H9 (cell line): ENCODE data around the gene SEMA5A. TPM values are rescaled to one million over a fixed set of nuclear protein-coding genes. Genes with fewer than 3 reads are reported as not detected.

Experiments
- DNase-seq: peaks from one replicate; pipeline ENCODE4 v3.0.0-alpha.2; 2017
- H2AFZ ChIP-seq: one replicate; pipeline ENCODE4 v1.6.1; 2013; ENCODE audit warnings: mild to moderate bottlenecking, low read length, control low read depth, moderate library complexity
- H2AK5ac ChIP-seq: 2 replicates; pipeline ENCODE4 v1.6.1; 2013; ENCODE audit warnings: low read length, control low read depth, mixed read lengths; ENCODE audit not compliant: insufficient read length
- H2BK120ac ChIP-seq: one replicate; pipeline ENCODE4 v1.6.1; 2013; ENCODE audit warnings: low read depth, mild to moderate bottlenecking, low read length, control low read depth, inconsistent platforms; ENCODE audit not compliant: poor library complexity, severe bottlenecking
- H2BK12ac ChIP-seq: 2 replicates; pipeline ENCODE4 v1.6.1; 2013; ENCODE audit warnings: low read length, control low read depth, mixed read lengths, low read depth; ENCODE audit not compliant: insufficient read length
- H2BK15ac ChIP-seq: 2 replicates; pipeline ENCODE4 v1.6.1; 2013; ENCODE audit warnings: low read depth, low read length, control low read depth
- H2BK20ac ChIP-seq: one replicate; pipeline ENCODE4 v1.6.1; 2013; ENCODE audit warnings: low read depth, mild to moderate bottlenecking, low read length, control low read depth, inconsistent platforms; ENCODE audit not compliant: poor library complexity, severe bottlenecking
- H2BK5ac ChIP-seq: 2 replicates; pipeline ENCODE4 v1.6.1; 2013; ENCODE audit warnings: low read length, control low read depth, mixed read lengths; ENCODE audit not compliant: insufficient read length
- H3K14ac ChIP-seq: 2 replicates; pipeline ENCODE4 v1.6.1; 2013; ENCODE audit warnings: low read length, control low read depth; ENCODE audit not compliant: insufficient read depth
- H3K18ac ChIP-seq: 2 replicates; pipeline ENCODE4 v1.6.1; 2013; ENCODE audit warnings: low read depth, mild to moderate bottlenecking, mixed read lengths, low read length, control low read depth; ENCODE audit not compliant: insufficient read length
- H3K23ac ChIP-seq: 2 replicates; pipeline ENCODE4 v1.6.1; 2013; ENCODE audit warnings: low read length, control low read depth, mixed read lengths, low read depth; ENCODE audit not compliant: insufficient read length
- H3K23me2 ChIP-seq: 2 replicates; pipeline ENCODE4 v1.6.1; 2013; ENCODE audit warnings: low read depth, mild to moderate bottlenecking, mixed read lengths, low read length, control low read depth; ENCODE audit not compliant: insufficient read length, poor library complexity, severe bottlenecking
- H3K27ac ChIP-seq: 2 replicates; pipeline ENCODE4 v1.5.1; 2013; ENCODE audit warnings: low read length, control low read depth, mixed read lengths, low read depth; ENCODE audit not compliant: insufficient read length
- H3K27me3 ChIP-seq: 2 replicates; pipeline ENCODE4 v1.6.1; 2013; ENCODE audit warnings: low read length, control low read depth, inconsistent platforms; ENCODE audit not compliant: insufficient read depth
- H3K4ac ChIP-seq: 2 replicates; pipeline ENCODE4 v1.6.1; 2013; ENCODE audit warnings: low read depth, mild to moderate bottlenecking, control low read depth, inconsistent platforms, low read length, moderate library complexity
- H3K4me1 ChIP-seq: 2 replicates; pipeline ENCODE4 v1.6.1; 2013; ENCODE audit warnings: low read length, control low read depth, inconsistent platforms; ENCODE audit not compliant: insufficient read depth
- H3K4me2 ChIP-seq: 2 replicates; pipeline ENCODE4 v1.6.1; 2013; ENCODE audit warnings: low read length, control low read depth, mixed read lengths; ENCODE audit not compliant: insufficient read length, insufficient read depth
- H3K56ac ChIP-seq: 2 replicates; pipeline ENCODE4 v1.6.1; 2013; ENCODE audit warnings: low read depth, mild to moderate bottlenecking, mixed read lengths, low read length, control low read depth; ENCODE audit not compliant: insufficient read length
- H3K79me1 ChIP-seq: 2 replicates; pipeline ENCODE4 v1.6.1; 2013; ENCODE audit warnings: low read depth, mild to moderate bottlenecking, moderate library complexity, low read length, control low read depth, inconsistent platforms; ENCODE audit not compliant: insufficient read depth, poor library complexity, severe bottlenecking
- H3K79me2 ChIP-seq: 2 replicates; pipeline ENCODE4 v1.6.1; 2013; ENCODE audit warnings: low read length, control low read depth, inconsistent platforms; ENCODE audit not compliant: insufficient read depth
- H3K9ac ChIP-seq: 2 replicates; pipeline ENCODE4 v1.6.1; 2013; ENCODE audit warnings: low read length, control low read depth, mixed read lengths; ENCODE audit not compliant: insufficient read length; ENCODE audit errors: extremely low read depth
- H3K9me3 ChIP-seq: one replicate; pipeline ENCODE4 v1.6.1; 2013; ENCODE audit warnings: low read depth, low read length, inconsistent platforms; ENCODE audit not compliant: control insufficient read depth
- H3T11ph ChIP-seq: one replicate; pipeline ENCODE4 v1.6.1; 2013; ENCODE audit warnings: mild to moderate bottlenecking, low read length, control low read depth, inconsistent platforms
- H4K20me1 ChIP-seq: one replicate; pipeline ENCODE4 v1.6.1; 2013; ENCODE audit not compliant: control insufficient read depth, insufficient read length, insufficient read depth
- H4K5ac ChIP-seq: 2 replicates; pipeline ENCODE4 v1.6.1; 2013; ENCODE audit warnings: low read depth, mild to moderate bottlenecking, mixed read lengths, low read length, control low read depth; ENCODE audit not compliant: insufficient read length
- H4K8ac ChIP-seq: replicated peaks from 2 replicates; pipeline ENCODE4 v1.6.1; 2013; ENCODE audit warnings: low read length, control low read depth, mixed read lengths, low read depth; ENCODE audit not compliant: insufficient read length
- H4K91ac ChIP-seq: 2 replicates; pipeline ENCODE4 v1.6.1; 2013; ENCODE audit warnings: low read depth, mild to moderate bottlenecking, moderate library complexity, mixed read lengths, low read length, control low read depth; ENCODE audit not compliant: insufficient read length
- H3K27ac Mint-ChIP-seq, 3 experiments: 2 replicates in 2 of 3; 3 replicates in 1 of 3; pipeline ENCODE4 v1.8.0; 2020 to 2021; ENCODE audit warnings: mixed read lengths in 3 of 3, mild to moderate bottlenecking in 1 of 3, moderate library complexity in 1 of 3
- H3K27me3 Mint-ChIP-seq: 2 replicates; pipeline ENCODE4 v1.8.0; 2021; ENCODE audit warnings: low read depth, mild to moderate bottlenecking, moderate library complexity, mixed read lengths
- H3K36me3 Mint-ChIP-seq, 3 experiments: 2 replicates in 2 of 3; 3 replicates in 1 of 3; pipeline ENCODE4 v1.8.0; 2020 to 2021; ENCODE audit warnings: low read depth in 3 of 3, mixed read lengths in 3 of 3; ENCODE audit not compliant: insufficient read depth in 1 of 3
- H3K4me1 Mint-ChIP-seq, 2 experiments: 2 replicates each; pipeline ENCODE4 v1.8.0; 2020; ENCODE audit warnings: mixed read lengths in 2 of 2
- H3K4me3 Mint-ChIP-seq, 2 experiments: 2 replicates in 1 of 2; 3 replicates in 1 of 2; pipeline ENCODE4 v1.8.0; 2020 to 2021; ENCODE audit warnings: mild to moderate bottlenecking in 2 of 2, mixed read lengths in 2 of 2, moderate library complexity in 1 of 2
- H3K9me3 Mint-ChIP-seq, 2 experiments: 2 replicates in 1 of 2; 3 replicates in 1 of 2; pipeline ENCODE4 v1.8.0; 2020; ENCODE audit warnings: mild to moderate bottlenecking in 2 of 2, mixed read lengths in 2 of 2, moderate library complexity in 1 of 2
- total RNA-seq: library from RNA; stranded (reverse); gene quantifications from 2 replicates; pipeline ENCODE4 v1.2.1, GENCODE V29; 2021
- TF ChIP-seq, protein P1 (sequence below): fragments of 200-600 bp; sonication (generic); conservative IDR thresholded peaks from 3 replicates; pipeline ENCODE4 v1.8.0; 2021; ENCODE audit warnings: antibody characterized with exemption, mild to moderate bottlenecking

Gene SEMA5A
- total RNA-seq, 1 experiment from 2014 or later, result 4.3 TPM

DNA sequence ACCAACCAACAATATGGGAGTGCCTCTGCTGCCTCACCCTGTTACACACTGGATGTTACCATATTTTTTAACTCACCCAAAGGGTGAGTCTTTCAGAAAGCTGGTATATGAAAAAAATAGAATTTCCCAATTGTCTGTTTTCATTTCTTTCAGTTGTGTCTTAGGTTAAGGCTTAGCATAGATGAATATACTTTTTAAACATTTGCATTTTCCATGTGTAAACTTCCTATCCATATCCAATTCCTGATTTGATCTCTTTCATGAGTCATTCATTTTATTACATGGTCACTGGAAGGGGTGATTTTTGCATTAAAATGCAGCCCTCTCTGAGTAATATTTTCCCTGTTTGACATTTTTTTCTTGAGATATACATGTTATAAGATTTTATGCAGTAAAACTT, 406.5 kb downstream of the SEMA5A start:
- Histone ChIP-seq H2AFZ (no peak overlapping the region), H4K5ac (no peak overlapping the region), H3K4ac (no peak overlapping the region), H4K8ac (no peak overlapping the region), H3K56ac (no peak overlapping the region), H3T11ph (no peak overlapping the region), H4K20me1 (no peaks in the 10 kb centered on the region), H3K79me2 (no peaks in the 10 kb centered on the region), H2BK15ac (no peak overlapping the region), H3K18ac (no peak overlapping the region), H3K27me3 (no peaks in the 10 kb centered on the region), H3K4me2 (no peak overlapping the region), H3K27ac (no peak overlapping the region), H3K23me2 (no peaks in the 10 kb centered on the region), H2BK5ac (no peak overlapping the region), H3K9ac (no peak overlapping the region), H2BK20ac (no peak overlapping the region), H3K9me3 (no peaks in the 10 kb centered on the region), H4K91ac (no peak overlapping the region), H3K79me1 (no peaks in the 10 kb centered on the region), H3K14ac (no peak overlapping the region), H3K4me1 (no peaks in the 10 kb centered on the region; the same call in 1 of the 2 replicates), H2BK120ac (no peak overlapping the region), H2BK12ac (no peak overlapping the region), H2AK5ac (no peak overlapping the region), H3K23ac (no peak overlapping the region)
- no peak for DNase-seq
- Mint-ChIP-seq H3K9me3 (no peaks in the 10 kb centered on the region), H3K4me1 (no peaks in the 10 kb centered on the region), H3K27ac (no peak overlapping the region), H3K36me3 (peaks cover 0 to 4% (median 0%) of the 10 kb centered on the region in 3 experiments; a peak in 1 of 7 replicates), H3K27me3 (no peaks in the 10 kb centered on the region), H3K4me3 (no peak overlapping the region)
- TF ChIP-seq, protein P1, sequence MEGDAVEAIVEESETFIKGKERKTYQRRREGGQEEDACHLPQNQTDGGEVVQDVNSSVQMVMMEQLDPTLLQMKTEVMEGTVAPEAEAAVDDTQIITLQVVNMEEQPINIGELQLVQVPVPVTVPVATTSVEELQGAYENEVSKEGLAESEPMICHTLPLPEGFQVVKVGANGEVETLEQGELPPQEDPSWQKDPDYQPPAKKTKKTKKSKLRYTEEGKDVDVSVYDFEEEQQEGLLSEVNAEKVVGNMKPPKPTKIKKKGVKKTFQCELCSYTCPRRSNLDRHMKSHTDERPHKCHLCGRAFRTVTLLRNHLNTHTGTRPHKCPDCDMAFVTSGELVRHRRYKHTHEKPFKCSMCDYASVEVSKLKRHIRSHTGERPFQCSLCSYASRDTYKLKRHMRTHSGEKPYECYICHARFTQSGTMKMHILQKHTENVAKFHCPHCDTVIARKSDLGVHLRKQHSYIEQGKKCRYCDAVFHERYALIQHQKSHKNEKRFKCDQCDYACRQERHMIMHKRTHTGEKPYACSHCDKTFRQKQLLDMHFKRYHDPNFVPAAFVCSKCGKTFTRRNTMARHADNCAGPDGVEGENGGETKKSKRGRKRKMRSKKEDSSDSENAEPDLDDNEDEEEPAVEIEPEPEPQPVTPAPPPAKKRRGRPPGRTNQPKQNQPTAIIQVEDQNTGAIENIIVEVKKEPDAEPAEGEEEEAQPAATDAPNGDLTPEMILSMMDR, result no peak
